H1 (cell line): ENCODE data around the gene CMIP. TPM values are rescaled to one million over a fixed set of nuclear protein-coding genes. Genes with fewer than 3 reads are reported as not detected.

Experiments
- CTCF ChIA-PET: fragments of 300-600 bp; sonication (Branson Sonifier 250); formaldehyde crosslinking; loops from one replicate; lab custom pipeline; 2021; ENCODE audit not compliant: partially characterized antibody; lab: Charles Lee
- POLR2A ChIA-PET: fragments of 300-600 bp; sonication (Branson Sonifier 250); formaldehyde crosslinking; loops from one replicate; lab custom pipeline; 2021; ENCODE audit warnings: inconsistent platforms; ENCODE audit not compliant: partially characterized antibody; lab: Charles Lee
- DNase-seq, 2 experiments: peaks; one replicate each; pipeline versions ENCODE4 v3.0.0 to v3.0.0-alpha.2; 2010 to 2022; ENCODE audit warnings: low spot score in 2 of 2, low read depth in 1 of 2, mixed read lengths in 1 of 2
- FAIRE-seq: peaks from 2 replicates; lab custom pipeline; 2011; peaks lifted over from hg19 to GRCh38; lab: Jason Lieb, UNC
- H2AFZ ChIP-seq: 2 replicates; pipeline ENCODE4 v1.8.1; 2012; ENCODE audit warnings: low read length, inconsistent platforms
- H2AK5ac ChIP-seq: 2 replicates; pipeline ENCODE4 v1.6.1; 2013; ENCODE audit warnings: low read depth, low read length
- H2BK120ac ChIP-seq: replicated peaks from 2 replicates; pipeline ENCODE3; 2013; ENCODE audit warnings: low read depth, low read length, inconsistent platforms
- H2BK12ac ChIP-seq: 2 replicates; pipeline ENCODE4 v1.6.1; 2013; ENCODE audit warnings: low read depth, low read length
- H2BK15ac ChIP-seq: 2 replicates; pipeline ENCODE4 v1.6.1; 2013; ENCODE audit warnings: low read length
- H2BK20ac ChIP-seq: 2 replicates; pipeline ENCODE4 v1.6.1; 2013; ENCODE audit warnings: low read length
- H2BK5ac ChIP-seq: 2 replicates; pipeline ENCODE4 v1.6.1; 2013; ENCODE audit warnings: low read depth, low read length
- H3K14ac ChIP-seq: 2 replicates; pipeline ENCODE4 v1.6.1; 2013; ENCODE audit warnings: inconsistent platforms; ENCODE audit not compliant: insufficient read length
- H3K18ac ChIP-seq: 2 replicates; pipeline ENCODE4 v1.6.1; 2013; ENCODE audit warnings: low read length; ENCODE audit errors: extremely low read depth
- H3K23ac ChIP-seq: 2 replicates; pipeline ENCODE4 v1.6.1; 2013; ENCODE audit warnings: inconsistent platforms; ENCODE audit not compliant: insufficient read length
- H3K23me2 ChIP-seq: 2 replicates; pipeline ENCODE4 v1.6.1; 2013; ENCODE audit warnings: low read depth, low read length
- H3K27ac ChIP-seq: 2 replicates; pipeline ENCODE4 v1.6.1; 2011; ENCODE audit warnings: low read depth, low read length, inconsistent platforms
- H3K27me3 ChIP-seq, 4 experiments: replicated peaks in 1 of 4; 1 replicate in 1 of 4; 2 replicates in 3 of 4; pipeline versions ENCODE4 v1.6.1 to v1.8.1; 2011 to 2013; ENCODE audit warnings: low read length in 3 of 4, mild to moderate bottlenecking in 3 of 4, inconsistent platforms in 2 of 4, mixed read lengths in 2 of 4, moderate library complexity in 1 of 4; ENCODE audit not compliant: control insufficient read depth in 3 of 4, insufficient read depth in 3 of 4; ENCODE audit errors: extremely low read depth in 1 of 4
- H3K36me3 ChIP-seq, 4 experiments: 2 replicates each; pipeline versions ENCODE4 v1.6.1 to v1.8.1; 2011 to 2013; ENCODE audit warnings: mild to moderate bottlenecking in 4 of 4, low read length in 3 of 4, moderate library complexity in 2 of 4, control low read depth in 1 of 4, inconsistent platforms in 1 of 4; ENCODE audit not compliant: insufficient read depth in 4 of 4, control insufficient read depth in 2 of 4
- H3K4ac ChIP-seq: replicated peaks from 2 replicates; pipeline ENCODE3; 2013; ENCODE audit warnings: low read length, low read depth, mixed read lengths, inconsistent platforms; ENCODE audit not compliant: insufficient read length
- H3K4me1 ChIP-seq, 4 experiments: replicated peaks in 1 of 4; 1 replicate in 1 of 4; 2 replicates in 3 of 4; pipeline versions ENCODE4 v1.6.1 to v1.8.1; 2011 to 2013; ENCODE audit warnings: low read length in 3 of 4, inconsistent platforms in 2 of 4, mixed read lengths in 1 of 4; ENCODE audit not compliant: insufficient read depth in 4 of 4, control insufficient read depth in 3 of 4
- H3K4me2 ChIP-seq, 2 experiments: 2 replicates each; pipeline versions ENCODE4 v1.6.1 to v1.8.1; 2011 to 2013; ENCODE audit warnings: low read depth in 2 of 2, low read length in 2 of 2, control low read depth in 1 of 2, inconsistent platforms in 1 of 2, mild to moderate bottlenecking in 1 of 2; ENCODE audit not compliant: insufficient read depth in 1 of 2
- H3K4me3 ChIP-seq, 4 experiments: fragments of 200-600, 300-600 bp in 1 of 4; sonication (generic), shearing (Covaris generic), sonication (Bioruptor Twin) in 1 of 4; 2 replicates each; pipeline versions ENCODE4 v1.5.1 to v1.8.1; 2011 to 2016; ENCODE audit warnings: low read length in 4 of 4, low read depth in 3 of 4, control low read depth in 2 of 4, inconsistent platforms in 2 of 4, mild to moderate bottlenecking in 2 of 4, mixed read lengths in 1 of 4, moderate library complexity in 1 of 4; ENCODE audit not compliant: insufficient read depth in 2 of 4; ENCODE audit errors: extremely low read depth in 1 of 4
- H3K56ac ChIP-seq: replicated peaks from 2 replicates; pipeline ENCODE3; 2013; ENCODE audit warnings: low read depth, mild to moderate bottlenecking, mixed read lengths, low read length, inconsistent platforms; ENCODE audit not compliant: insufficient read length
- H3K79me1 ChIP-seq: 2 replicates; pipeline ENCODE4 v1.6.1; 2013; ENCODE audit warnings: low read depth, low read length, control low read depth
- H3K79me2 ChIP-seq, 2 experiments: 2 replicates each; pipeline versions ENCODE4 v1.6.1 to v1.8.1; 2012 to 2013; ENCODE audit warnings: low read length in 2 of 2, mild to moderate bottlenecking in 2 of 2, inconsistent platforms in 1 of 2; ENCODE audit not compliant: insufficient read depth in 2 of 2, control insufficient read depth in 1 of 2
- H3K9ac ChIP-seq, 4 experiments: replicated peaks in 1 of 4; 1 replicate in 1 of 4; 2 replicates in 3 of 4; pipeline versions ENCODE4 v1.6.1 to v1.8.1; 2011 to 2013; ENCODE audit warnings: low read depth in 3 of 4, low read length in 3 of 4, control low read depth in 2 of 4, mild to moderate bottlenecking in 2 of 4, moderate library complexity in 2 of 4, inconsistent platforms in 1 of 4; ENCODE audit errors: extremely low read depth in 1 of 4
- H3K9me3 ChIP-seq, 2 experiments: 2 replicates each; pipeline versions ENCODE4 v1.6.1 to v1.8.1; 2012 to 2013; ENCODE audit warnings: mild to moderate bottlenecking in 2 of 2, moderate library complexity in 2 of 2, control low read depth in 1 of 2, inconsistent platforms in 1 of 2, low read depth in 1 of 2, low read length in 1 of 2, mixed read lengths in 1 of 2; ENCODE audit not compliant: insufficient read depth in 2 of 2
- H4K20me1 ChIP-seq, 2 experiments: replicated peaks in 1 of 2; 2 replicates each; pipeline versions ENCODE3 to v1.8.1; 2011 to 2013; ENCODE audit warnings: inconsistent platforms in 2 of 2, low read length in 2 of 2, mild to moderate bottlenecking in 1 of 2; ENCODE audit not compliant: insufficient read depth in 2 of 2, control insufficient read depth in 1 of 2
- H4K5ac ChIP-seq: 2 replicates; pipeline ENCODE4 v1.6.1; 2013; ENCODE audit warnings: low read length, low read depth, mixed read lengths, inconsistent platforms; ENCODE audit not compliant: insufficient read length
- H4K8ac ChIP-seq: 2 replicates; pipeline ENCODE4 v1.8.0; 2013; ENCODE audit warnings: mild to moderate bottlenecking, moderate library complexity, low read length, inconsistent platforms; ENCODE audit not compliant: insufficient read depth; ENCODE audit errors: extremely low read depth
- H4K91ac ChIP-seq: replicated peaks from 2 replicates; pipeline ENCODE3; 2013; ENCODE audit warnings: low read length, mixed read lengths, inconsistent platforms; ENCODE audit not compliant: insufficient read length
- ASH2L ChIP-seq: fragments of 200-600, 300-600 bp; sonication (generic); IDR thresholded peaks from one replicate; pipeline ENCODE4 v1.7.1; 2017; ENCODE audit warnings: low read length
- CBX8 ChIP-seq: fragments of 300-800, 300-1000 bp; sonication (generic); IDR thresholded peaks from 2 replicates; pipeline ENCODE4 v1.7.1; 2016; ENCODE audit warnings: low read depth, low read length, borderline replicate concordance
- CHD1 ChIP-seq: IDR thresholded peaks from 2 replicates; pipeline ENCODE4 v1.6.1; 2012; ENCODE audit warnings: low read depth, low read length, improper control_type of control experiment
- CREB1 ChIP-seq: IDR thresholded peaks from 2 replicates; pipeline ENCODE4 v1.6.1; 2012; ENCODE audit warnings: inconsistent platforms
- EGR1 ChIP-seq: IDR thresholded peaks from 2 replicates; pipeline ENCODE4 v1.6.1; 2011; ENCODE audit warnings: low read depth, low read length, borderline replicate concordance
- EP300 ChIP-seq, 2 experiments: IDR thresholded peaks; 1 replicate in 1 of 2; 2 replicates in 1 of 2; pipeline ENCODE4 v1.6.1; 2011 to 2012; ENCODE audit warnings: low read depth in 2 of 2, low read length in 2 of 2, mild to moderate bottlenecking in 2 of 2, borderline replicate concordance in 1 of 2, inconsistent platforms in 1 of 2, moderate library complexity in 1 of 2
- EZH2 ChIP-seq: fragments of 200-600 bp; sonication (generic); IDR thresholded peaks from 2 replicates; pipeline ENCODE4 v1.7.1; 2012; ENCODE audit warnings: low read depth, mild to moderate bottlenecking, moderate library complexity, low read length, inconsistent platforms; ENCODE audit not compliant: severe bottlenecking
- GABPA ChIP-seq: IDR thresholded peaks from 2 replicates; pipeline ENCODE4 v1.6.1; 2011; ENCODE audit warnings: mild to moderate bottlenecking, low read length, moderate library complexity, borderline replicate concordance; ENCODE audit not compliant: insufficient read depth
- JUND ChIP-seq: IDR thresholded peaks from 2 replicates; pipeline ENCODE4 v1.6.1; 2011; ENCODE audit warnings: mild to moderate bottlenecking, improper control_type of control experiment, low read length
- NRF1 ChIP-seq: IDR thresholded peaks from 2 replicates; pipeline ENCODE4 v1.6.1; 2011; ENCODE audit warnings: mild to moderate bottlenecking, low read depth, low read length, improper control_type of control experiment
- RAD21 ChIP-seq, 2 experiments: IDR thresholded peaks in 1 of 2; conservative IDR thresholded peaks in 1 of 2; 2 replicates each; pipeline ENCODE4 v1.6.1; 2011; ENCODE audit warnings: low read depth in 2 of 2, low read length in 2 of 2, improper control_type of control experiment in 1 of 2, inconsistent platforms in 1 of 2, mild to moderate bottlenecking in 1 of 2, moderate library complexity in 1 of 2
- SIN3A ChIP-seq, 2 experiments: IDR thresholded peaks in 1 of 2; conservative IDR thresholded peaks in 1 of 2; 2 replicates each; pipeline ENCODE4 v1.6.1; 2011 to 2012; ENCODE audit warnings: low read length in 2 of 2, improper control_type of control experiment in 1 of 2, low read depth in 1 of 2, mild to moderate bottlenecking in 1 of 2
- TEAD4 ChIP-seq: IDR thresholded peaks from 2 replicates; pipeline ENCODE4 v1.6.1; 2012; ENCODE audit warnings: low read depth, low read length, inconsistent platforms, mixed read lengths
- WGBS, 2 experiments: shearing (Covaris generic) in 1 of 2; methylation state at CpG; one replicate each; pipeline versions ENCODE4 v1.1.6 to v1.1.7; 2013 to 2015; ENCODE audit warnings: low lambda C conversion rate in 2 of 2, mixed read lengths in 2 of 2, inconsistent platforms in 1 of 2, low coverage in 1 of 2, missing lambda C conversion rate in 1 of 2; ENCODE audit not compliant: insufficient replicate concordance in 2 of 2, insufficient coverage in 1 of 2, insufficient read length in 1 of 2; ENCODE audit errors: extremely low coverage in 1 of 2, missing lambda C conversion rate in 1 of 2; 5-methylcytosine and 5-hydroxymethylcytosine counted together
- polyA plus RNA-seq, 7 experiments: library from polyadenylated mRNA; depleted of rRNA in 3 of 7; stranded (reverse) in 5 of 7; unstranded in 2 of 7; fragments of >200 nt in 5 of 7; fragments of 200-250 nt in 2 of 7; gene quantifications; 1 replicate in 5 of 7; 2 replicates in 1 of 7; 4 replicates in 1 of 7; pipeline versions ENCODE4 v1.2.1 to v1.2.3, GENCODE V29; 2011 to 2013; ENCODE audit warnings: missing spikeins in 2 of 7, mixed read lengths in 2 of 7
- total RNA-seq: library from RNA; stranded (reverse); fragmentation: NEBNext Ultra II Directional; extraction: Animal tissue kit (Norgen Biotek cat#: 25700); gene quantifications from 2 replicates; pipeline ENCODE4 v1.2.1, GENCODE V29; 2021

The CMIP gene
- total and polyA plus RNA-seq, 2 of the 8 experiments (the other 6 are each of a cell fraction or from before 2014, with no cell fraction given): 7.9 to 53.2 TPM

DNA sequence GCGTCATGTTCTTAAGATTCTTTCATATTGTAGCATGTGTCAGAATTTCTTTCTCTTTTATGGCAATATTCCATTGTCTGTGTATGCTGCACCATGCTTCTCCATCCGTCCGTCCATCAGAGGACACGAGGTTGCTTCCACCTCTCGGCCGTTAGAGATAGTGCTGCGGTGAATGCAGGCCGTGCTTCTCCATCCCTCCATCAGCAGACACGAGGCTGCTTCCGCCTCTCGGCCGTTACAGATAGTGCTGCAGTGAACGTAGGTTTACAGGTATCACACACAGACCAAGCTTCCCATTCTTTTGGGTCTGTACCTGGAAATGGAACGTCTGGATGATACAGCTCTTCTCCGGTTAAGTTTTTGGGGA, 113.5 kb downstream of the CMIP start:
- Histone ChIP-seq H3K9me3 (no peaks in the 10 kb centered on the region), H2BK5ac (no peak overlapping the region), H3K4ac (no peak overlapping the region), H2BK20ac (no peak overlapping the region), H3K4me3 (no peak overlapping the region), H3K79me2 (peaks cover 0 to 83% of the 10 kb centered on the region in 2 experiments; a peak in 3 of 4 replicates), H3K27ac (no peak overlapping the region), H3K36me3 (no peaks in the 10 kb centered on the region), H3K56ac (no peak overlapping the region), H3K9ac (no peak overlapping the region), H3K23me2 (no peaks in the 10 kb centered on the region), H2AFZ (no peak overlapping the region), H4K5ac (no peak overlapping the region), H3K18ac (no peak overlapping the region), H3K14ac (no peak overlapping the region), H3K27me3 (no peaks in the 10 kb centered on the region), H2BK12ac (no peak overlapping the region), H2BK15ac (no peak overlapping the region), H3K4me2 (no peak overlapping the region), H4K20me1 (peaks cover 11 to 22% of the 10 kb centered on the region in 2 experiments), H3K79me1 (peaks cover 32% of the 10 kb centered on the region), H2BK120ac (no peak overlapping the region), H4K91ac (no peak overlapping the region), H3K4me1 (peaks cover 0 to 5% (median 3%) of the 10 kb centered on the region in 4 experiments; a peak in 4 of 7 replicates), H4K8ac (no peak overlapping the region), H3K23ac (no peak overlapping the region), H2AK5ac (no peak overlapping the region)
- WGBS, 2 experiments: 86% methylated on average over 15 of the region's 15 CpGs; no CpG with 5 or more reads in 1 of the 2 experiments
- ChIA-PET CTCF (interaction anchor here (0.8 to 2.6 kb wide), 4 partner anchors 12 to 58 kb away, joined by 3 to 10 read pairs (median 3); no protein-coding TSS in a partner anchor), POLR2A (no interaction called here)
- no peak for FAIRE-seq
- DNase-seq: no peak
- TF ChIP-seq CHD1 (no peak), EP300 (IDR thresholded peaks at IDR 0.05; ENCODE audit: borderline replicate concordance in 1 of 2, low read depth in 2 of 2, low read length in 2 of 2) (no peak), GABPA (no peak), SIN3A (conservative IDR thresholded peaks at IDR 0.05 in 1 of 2, IDR thresholded peaks at IDR 0.05 in 1 of 2; ENCODE audit: low read depth in 1 of 2, low read length in 2 of 2) (no peak), EZH2 (no peak), CBX8 (no peak), NRF1 (no peak), JUND (no peak), ASH2L (no peak), EGR1 (no peak), CREB1 (no peak), RAD21 (IDR thresholded peaks at IDR 0.05 in 1 of 2, conservative IDR thresholded peaks at IDR 0.05 in 1 of 2; ENCODE audit: low read depth in 2 of 2, low read length in 2 of 2) (no peak), TEAD4 (no peak)
